ENCODE data around the gene PDE6B. TPM values are rescaled to one million over a fixed set of nuclear protein-coding genes. Genes with fewer than 3 reads are reported as not detected.

PDE6B gene
- total RNA-seq, 1 experiment from 2014 or later = 10.8 TPM

GRCh38 chr4:687971-688853 is 62.8 kb downstream of the PDE6B start:
- DNase-seq = peak; percentile 86
- Histone ChIP-seq H3K27me3 (ENCODE audit: insufficient read depth, low read length) (no peaks in the 10 kb centered on the region), H3K4me1 (ENCODE audit: insufficient read depth, low read length) (peaks cover 7% of the 10 kb centered on the region; the same call in 1 of the 2 replicates), H3K23ac (ENCODE audit: insufficient read length, low read depth, low read length) (no peak overlapping the region), H2BK15ac (ENCODE audit: low read depth, low read length) (no peak overlapping the region), H3K14ac (ENCODE audit: insufficient read depth, low read length) (0 out of 2 replicates have a peak overlapping the region, but pooled peaks have one; percentile 44), H3K9me3 (ENCODE audit: control insufficient read depth, low read depth, low read length) (no peaks in the 10 kb centered on the region), H3K4ac (ENCODE audit: low read depth, low read length) (no peak overlapping the region), H2BK20ac (ENCODE audit: low read depth, low read length, poor library complexity, severe bottlenecking) (no peak overlapping the region), H2AK5ac (ENCODE audit: insufficient read length, low read length) (no peak overlapping the region), H3K9ac (ENCODE audit: extremely low read depth, insufficient read length, low read length) (no peak overlapping the region), H4K91ac (ENCODE audit: insufficient read length, low read depth, low read length) (no peak overlapping the region), H2BK12ac (ENCODE audit: insufficient read length, low read depth, low read length) (no peak overlapping the region), H4K8ac (replicated peaks; ENCODE audit: insufficient read length, low read depth, low read length) (no peak overlapping the region), H3K4me2 (ENCODE audit: insufficient read depth, insufficient read length, low read length) (peak overlapping the region; percentile 20), H2AFZ (ENCODE audit: low read length) (no peak overlapping the region), H2BK120ac (ENCODE audit: low read depth, low read length, poor library complexity, severe bottlenecking) (no peak overlapping the region), H3K27ac (ENCODE audit: insufficient read length, low read depth, low read length) (no peak overlapping the region), H3K23me2 (ENCODE audit: insufficient read length, low read depth, low read length, poor library complexity, severe bottlenecking) (no peaks in the 10 kb centered on the region), H2BK5ac (ENCODE audit: insufficient read length, low read length) (no peak overlapping the region), H3K18ac (ENCODE audit: insufficient read length, low read depth, low read length) (no peak overlapping the region), H4K5ac (ENCODE audit: insufficient read length, low read depth, low read length) (no peak overlapping the region), H3K79me1 (ENCODE audit: insufficient read depth, low read depth, low read length, poor library complexity, severe bottlenecking) (no peaks in the 10 kb centered on the region), H3K56ac (ENCODE audit: insufficient read length, low read depth, low read length) (no peak overlapping the region), H3K79me2 (ENCODE audit: insufficient read depth, low read length) (no peaks in the 10 kb centered on the region), H3T11ph (ENCODE audit: low read length) (no peak overlapping the region), H4K20me1 (ENCODE audit: control insufficient read depth, insufficient read depth, insufficient read length) (no peaks in the 10 kb centered on the region)
- no CpG with 5 or more reads among the region's 26 CpGs for WGBS (ENCODE audit: extremely low coverage, insufficient read length, low lambda C conversion rate)
- H3K36me3 Mint-ChIP-seq (ENCODE audit: insufficient read depth in 1 of 3, low read depth in 3 of 3) = peaks cover 0 to 3% (median 0%) of the 10 kb centered on the region in 3 experiments; a peak in 1 of 7 replicates
- 0 out of 7 replicates have a peak overlapping the region, but pooled peaks of 1 of the 3 experiments have one; percentile 16 for H3K27ac Mint-ChIP-seq
- H3K4me1 Mint-ChIP-seq = peaks cover 13 to 43% of the 10 kb centered on the region in 2 experiments
- H3K9me3 Mint-ChIP-seq = no peaks in the 10 kb centered on the region; a peak in 1 of 5 replicates
- H3K4me3 Mint-ChIP-seq = peak overlapping the region; percentile 55 to 60; a peak in 4 of 5 replicates
- H3K27me3 Mint-ChIP-seq (ENCODE audit: low read depth) = peaks cover 6% of the 10 kb centered on the region
- no peak for TF ChIP-seq CTCF (conservative IDR thresholded peaks at IDR 0.05)

All from H9 (cell line).